HEK293T (cell line): ENCODE results near the gene CACNA1C.

Experiments used
- BHLHE40 ChIP-seq: fragments of 450-650 bp; IDR thresholded peaks from 2 replicates; pipeline ENCODE4 v1.6.1; 2016; ENCODE audit warnings: mild to moderate bottlenecking, moderate library complexity, borderline replicate concordance
- SP1 ChIP-seq: fragments of 450-650 bp; IDR thresholded peaks from 2 replicates; pipeline ENCODE4 v1.6.1; 2017

GRCh38 chr12:2453076-2453760 is 400.4 kb downstream of the CACNA1C start:
- TF ChIP-seq BHLHE40: no peak
- TF ChIP-seq SP1: no peak
